ENCODE data around the gene MSANTD1.
"Not testable (repeated sequence)": the region's sequence is repeated elsewhere in the genome, so short reads cannot be mapped to it uniquely, and the experiment has no call there.

Gene MSANTD1

GRCh38 chr4:3295837-3296624, 47.1 kb downstream of the MSANTD1 start:
- DNase-seq (ENCODE audit: low read depth), result no peak
- no peak overlapping the region for H3K4me3 ChIP-seq (ENCODE audit: low read depth, low read length)
- TF ChIP-seq CTCF (IDR thresholded peaks at IDR 0.05; ENCODE audit: insufficient read depth, low read depth, low read length, missing control alignments), result no peak

- H3K4me3 ChIP-seq (ENCODE audit: low read depth, low read length), result no peak overlapping the region
- TF ChIP-seq CTCF (IDR thresholded peaks at IDR 0.05; ENCODE audit: insufficient read depth, low read depth, low read length, missing control alignments), result no peak
- no peak for DNase-seq (ENCODE audit: low read depth)
Measured at GRCh38 chr4:3296651-3297050, 47.7 kb downstream of the MSANTD1 start.

- TF ChIP-seq CTCF (IDR thresholded peaks at IDR 0.05; ENCODE audit: insufficient read depth, low read depth, low read length, missing control alignments), result no peak
- H3K4me3 ChIP-seq (ENCODE audit: low read depth, low read length), result no peak overlapping the region
- DNase-seq (ENCODE audit: low read depth), result no peak
Measured at GRCh38 chr4:3297066-3297859, 48.3 kb downstream of the MSANTD1 start.

- DNase-seq (ENCODE audit: low read depth), result no peak
- TF ChIP-seq CTCF (IDR thresholded peaks at IDR 0.05; ENCODE audit: insufficient read depth, low read depth, low read length, missing control alignments), result no peak
- H3K4me3 ChIP-seq (ENCODE audit: low read depth, low read length), result no peak overlapping the region
Measured at GRCh38 chr4:3299122-3299975, 50.4 kb downstream of the MSANTD1 start.

GRCh38 chr4:3299976-3300671, 51.2 kb downstream of the MSANTD1 start:
- H3K4me3 ChIP-seq (ENCODE audit: low read depth, low read length), result no peak overlapping the region
- no peak for TF ChIP-seq CTCF (IDR thresholded peaks at IDR 0.05; ENCODE audit: insufficient read depth, low read depth, low read length, missing control alignments)
- DNase-seq (ENCODE audit: low read depth), result no peak

GRCh38 chr4:3300882-3301281, 51.9 kb downstream of the MSANTD1 start:
- H3K4me3 ChIP-seq (ENCODE audit: low read depth, low read length); DNase-seq (ENCODE audit: low read depth): not testable (repeated sequence)

Measured in GM12865 (cell line).